HepG2 (cell line): ENCODE measurements around the gene VCPKMT. TPM values are rescaled to one million over a fixed set of nuclear protein-coding genes. Genes with fewer than 3 reads are reported as not detected.

Experiments used
- ARNT ChIP-seq: fragments of 450-650 bp; IDR thresholded peaks from 2 replicates; pipeline ENCODE4 v1.6.1; 2017
- ATF7-NPFF ChIP-seq: sonication (generic); formaldehyde crosslinking; IDR thresholded peaks from 2 replicates; pipeline ENCODE4 v1.8.1; 2023; ENCODE audit warnings: mild to moderate bottlenecking, low read depth, missing genetic modification reagents, moderate library complexity
- BCL6 ChIP-seq: IDR thresholded peaks from 2 replicates; pipeline ENCODE4 v1.6.1; 2016; ENCODE audit warnings: missing genetic modification reagents, missing compliant biosample characterization
- BRCA1 ChIP-seq: sonication (generic); formaldehyde crosslinking; IDR thresholded peaks from 2 replicates; pipeline ENCODE4 v1.4.0; 2020; ENCODE audit warnings: missing genetic modification reagents
- DNMT3B ChIP-seq: conservative IDR thresholded peaks from 2 replicates; pipeline ENCODE4 v1.6.1; 2016; ENCODE audit warnings: missing biosample characterization, control low read depth
- FOXK1 ChIP-seq: sonication (generic); formaldehyde crosslinking; IDR thresholded peaks from 2 replicates; pipeline ENCODE4 v1.4.0; 2020; ENCODE audit warnings: low read depth, missing genetic modification reagents, borderline replicate concordance
- POLR2G ChIP-seq: fragments of 200-400 bp; formaldehyde crosslinking; IDR thresholded peaks from 2 replicates; pipeline ENCODE4 v1.6.1; 2018; ENCODE audit warnings: mild to moderate bottlenecking, low read depth, low read length, moderate library complexity
- SIX4 ChIP-seq: sonication (generic); formaldehyde crosslinking; IDR thresholded peaks from 2 replicates; pipeline ENCODE4 v1.4.0; 2020; ENCODE audit warnings: missing genetic modification reagents
- SYNCRIP ChIP-seq: fragments of 200-400 bp; formaldehyde crosslinking; IDR thresholded peaks from 2 replicates; pipeline ENCODE4 v1.6.1; 2018; ENCODE audit warnings: mild to moderate bottlenecking, low read depth, low read length; ENCODE audit not compliant: insufficient read depth
- ZNF44 ChIP-seq: sonication (generic); formaldehyde crosslinking; IDR thresholded peaks from 2 replicates; pipeline ENCODE4 v1.5.1; 2020; ENCODE audit warnings: mild to moderate bottlenecking, missing genetic modification reagents
- polyA plus RNA-seq, 8 experiments: library from polyadenylated mRNA; depleted of rRNA in 3 of 8; stranded (reverse) in 7 of 8; unstranded in 1 of 8; fragments of >200 nt; fragmentation: Illumina TruSeq in 4 of 8; extraction: Trizol in 4 of 8; gene quantifications; 2 replicates each; pipeline versions ENCODE4 v1.2.1 to v1.2.3, GENCODE V29; 2011 to 2016; ENCODE audit warnings: low read depth in 4 of 8, missing spikeins in 1 of 8, mixed read lengths in 1 of 8; ENCODE audit not compliant: insufficient read depth in 1 of 8
- total RNA-seq, 5 experiments: library from RNA; depleted of rRNA; stranded (reverse); fragments of >200 nt; fragmentation: Illumina TruSeq; extraction: Trizol; gene quantifications; 2 replicates each; pipeline ENCODE4 v1.2.3, GENCODE V29; 2016; ENCODE audit warnings: low read depth in 1 of 5
- TF ChIP-seq, protein P1 (sequence below): sonication (generic); formaldehyde crosslinking; IDR thresholded peaks from 2 replicates; pipeline ENCODE4 v1.4.0; 2020; ENCODE audit warnings: missing genetic modification reagents
- TF ChIP-seq, protein P2 (sequence below): sonication (generic); formaldehyde crosslinking; IDR thresholded peaks from 2 replicates; pipeline ENCODE4 v1.5.1; 2020; ENCODE audit warnings: mild to moderate bottlenecking, missing genetic modification reagents
- TF ChIP-seq, protein P3 (sequence below): sonication (generic); formaldehyde crosslinking; IDR thresholded peaks from 2 replicates; pipeline ENCODE4 v1.5.1; 2020; ENCODE audit warnings: missing genetic modification reagents, mild to moderate bottlenecking, borderline replicate concordance
- TF ChIP-seq, protein P4 (sequence below): sonication (generic); formaldehyde crosslinking; IDR thresholded peaks from 2 replicates; pipeline ENCODE4 v1.4.0; 2020; ENCODE audit warnings: missing genetic modification reagents, borderline replicate concordance
- TF ChIP-seq, protein P5 (sequence below): sonication (generic); formaldehyde crosslinking; IDR thresholded peaks from 2 replicates; pipeline ENCODE4 v1.5.0; 2020; ENCODE audit warnings: mild to moderate bottlenecking, missing genetic modification reagents, borderline replicate concordance

Gene VCPKMT
- total and polyA plus RNA-seq, 2 of the 13 experiments (the other 11 are each of a cell fraction or from before 2014, with no cell fraction given): 3.9 to 5.4 TPM

DNA sequence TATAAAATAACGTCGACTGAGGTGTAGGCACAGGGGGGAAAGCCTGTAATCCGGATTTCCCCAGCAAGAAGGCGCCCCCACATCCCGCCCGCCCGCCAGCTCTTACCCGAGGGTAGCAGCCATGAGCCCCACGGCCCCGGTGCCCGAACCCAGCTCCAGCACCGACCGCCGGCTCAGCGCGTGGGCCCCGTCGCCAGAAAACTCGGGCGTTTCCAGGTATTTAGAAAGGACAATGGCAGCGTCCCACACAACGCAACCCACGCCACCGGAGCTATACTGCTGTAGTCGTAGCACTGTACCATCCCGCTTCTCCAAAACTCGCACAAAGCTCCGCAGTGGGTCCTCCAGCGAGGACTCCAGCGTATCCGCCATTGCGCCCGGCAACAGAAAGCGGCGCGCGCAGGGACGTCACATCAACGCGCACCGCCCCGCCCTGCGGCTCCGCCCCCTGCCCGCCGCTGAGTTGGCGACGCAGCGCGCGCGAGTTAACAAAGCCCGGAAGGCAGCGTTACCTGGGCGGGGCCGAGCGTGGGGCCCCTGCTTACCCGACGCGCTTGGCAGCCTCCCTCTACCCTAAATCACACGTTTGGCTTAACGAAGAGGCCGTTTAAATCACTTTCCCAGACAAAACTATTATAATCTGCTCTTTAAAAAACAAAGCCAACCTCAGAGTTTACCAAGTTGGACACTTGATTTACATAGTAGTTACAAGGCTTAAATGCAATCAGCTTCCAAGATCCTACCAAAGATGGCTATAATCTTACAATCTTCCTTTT is at the start of gene VCPKMT (continued):
- TF ChIP-seq, protein P1, sequence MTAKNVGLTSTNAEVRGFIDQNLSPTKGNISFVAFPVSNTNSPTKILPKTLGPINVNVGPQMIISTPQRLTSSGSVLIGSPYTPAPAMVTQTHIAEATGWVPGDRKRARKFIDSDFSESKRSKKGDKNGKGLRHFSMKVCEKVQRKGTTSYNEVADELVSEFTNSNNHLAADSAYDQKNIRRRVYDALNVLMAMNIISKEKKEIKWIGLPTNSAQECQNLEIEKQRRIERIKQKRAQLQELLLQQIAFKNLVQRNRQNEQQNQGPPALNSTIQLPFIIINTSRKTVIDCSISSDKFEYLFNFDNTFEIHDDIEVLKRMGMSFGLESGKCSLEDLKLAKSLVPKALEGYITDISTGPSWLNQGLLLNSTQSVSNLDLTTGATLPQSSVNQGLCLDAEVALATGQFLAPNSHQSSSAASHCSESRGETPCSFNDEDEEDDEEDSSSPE (CRISPR knock-in tag): peak; percentile 95
- TF ChIP-seq ZNF44 (CRISPR knock-in tag) (no peak; the same call in 1 of the 2 replicates), ATF7-NPFF (no peak; the same call in 1 of the 2 replicates), FOXK1 (peak; percentile 90), SYNCRIP (no peak), ARNT (no peak), POLR2G (peak; percentile 96), BRCA1 (CRISPR knock-in tag) (no peak; the same call in 1 of the 2 replicates), SIX4 (CRISPR knock-in tag) (0 out of 2 replicates have a peak, but pooled peaks have one; percentile 41), DNMT3B (no peak), BCL6 (CRISPR knock-in tag) (peak; percentile 58; the same call in 1 of the 2 replicates)
- TF ChIP-seq, protein P2, sequence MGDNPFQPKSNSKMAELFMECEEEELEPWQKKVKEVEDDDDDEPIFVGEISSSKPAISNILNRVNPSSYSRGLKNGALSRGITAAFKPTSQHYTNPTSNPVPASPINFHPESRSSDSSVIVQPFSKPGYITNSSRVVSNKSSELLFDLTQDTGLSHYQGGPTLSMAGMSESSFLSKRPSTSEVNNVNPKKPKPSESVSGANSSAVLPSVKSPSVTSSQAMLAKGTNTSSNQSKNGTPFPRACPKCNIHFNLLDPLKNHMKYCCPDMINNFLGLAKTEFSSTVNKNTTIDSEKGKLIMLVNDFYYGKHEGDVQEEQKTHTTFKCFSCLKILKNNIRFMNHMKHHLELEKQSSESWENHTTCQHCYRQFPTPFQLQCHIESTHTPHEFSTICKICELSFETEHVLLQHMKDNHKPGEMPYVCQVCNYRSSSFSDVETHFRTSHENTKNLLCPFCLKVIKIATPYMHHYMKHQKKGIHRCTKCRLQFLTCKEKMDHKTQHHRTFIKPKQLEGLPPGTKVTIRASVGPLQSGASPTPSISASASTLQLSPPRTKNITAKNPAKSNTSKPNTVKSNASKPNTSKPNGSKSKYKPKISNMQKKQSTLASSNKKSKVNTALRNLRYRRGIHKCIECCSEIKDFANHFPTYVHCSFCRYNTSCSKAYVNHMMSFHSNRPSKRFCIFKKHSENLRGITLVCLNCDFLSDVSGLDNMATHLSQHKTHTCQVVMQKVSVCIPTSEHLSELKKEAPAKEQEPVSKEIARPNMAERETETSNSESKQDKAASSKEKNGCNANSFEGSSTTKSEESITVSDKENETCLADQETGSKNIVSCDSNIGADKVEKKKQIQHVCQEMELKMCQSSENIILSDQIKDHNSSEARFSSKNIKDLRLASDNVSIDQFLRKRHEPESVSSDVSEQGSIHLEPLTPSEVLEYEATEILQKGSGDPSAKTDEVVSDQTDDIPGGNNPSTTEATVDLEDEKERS (CRISPR knock-in tag): no peak
- TF ChIP-seq, protein P3, sequence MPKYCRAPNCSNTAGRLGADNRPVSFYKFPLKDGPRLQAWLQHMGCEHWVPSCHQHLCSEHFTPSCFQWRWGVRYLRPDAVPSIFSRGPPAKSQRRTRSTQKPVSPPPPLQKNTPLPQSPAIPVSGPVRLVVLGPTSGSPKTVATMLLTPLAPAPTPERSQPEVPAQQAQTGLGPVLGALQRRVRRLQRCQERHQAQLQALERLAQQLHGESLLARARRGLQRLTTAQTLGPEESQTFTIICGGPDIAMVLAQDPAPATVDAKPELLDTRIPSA (CRISPR knock-in tag): no peak
- TF ChIP-seq, protein P4, sequence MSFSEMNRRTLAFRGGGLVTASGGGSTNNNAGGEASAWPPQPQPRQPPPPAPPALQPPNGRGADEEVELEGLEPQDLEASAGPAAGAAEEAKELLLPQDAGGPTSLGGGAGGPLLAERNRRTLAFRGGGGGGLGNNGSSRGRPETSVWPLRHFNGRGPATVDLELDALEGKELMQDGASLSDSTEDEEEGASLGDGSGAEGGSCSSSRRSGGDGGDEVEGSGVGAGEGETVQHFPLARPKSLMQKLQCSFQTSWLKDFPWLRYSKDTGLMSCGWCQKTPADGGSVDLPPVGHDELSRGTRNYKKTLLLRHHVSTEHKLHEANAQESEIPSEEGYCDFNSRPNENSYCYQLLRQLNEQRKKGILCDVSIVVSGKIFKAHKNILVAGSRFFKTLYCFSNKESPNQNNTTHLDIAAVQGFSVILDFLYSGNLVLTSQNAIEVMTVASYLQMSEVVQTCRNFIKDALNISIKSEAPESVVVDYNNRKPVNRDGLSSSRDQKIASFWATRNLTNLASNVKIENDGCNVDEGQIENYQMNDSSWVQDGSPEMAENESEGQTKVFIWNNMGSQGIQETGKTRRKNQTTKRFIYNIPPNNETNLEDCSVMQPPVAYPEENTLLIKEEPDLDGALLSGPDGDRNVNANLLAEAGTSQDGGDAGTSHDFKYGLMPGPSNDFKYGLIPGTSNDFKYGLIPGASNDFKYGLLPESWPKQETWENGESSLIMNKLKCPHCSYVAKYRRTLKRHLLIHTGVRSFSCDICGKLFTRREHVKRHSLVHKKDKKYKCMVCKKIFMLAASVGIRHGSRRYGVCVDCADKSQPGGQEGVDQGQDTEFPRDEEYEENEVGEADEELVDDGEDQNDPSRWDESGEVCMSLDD (CRISPR knock-in tag): peak; percentile 42; the same call in 1 of the 2 replicates
- TF ChIP-seq, protein P5, sequence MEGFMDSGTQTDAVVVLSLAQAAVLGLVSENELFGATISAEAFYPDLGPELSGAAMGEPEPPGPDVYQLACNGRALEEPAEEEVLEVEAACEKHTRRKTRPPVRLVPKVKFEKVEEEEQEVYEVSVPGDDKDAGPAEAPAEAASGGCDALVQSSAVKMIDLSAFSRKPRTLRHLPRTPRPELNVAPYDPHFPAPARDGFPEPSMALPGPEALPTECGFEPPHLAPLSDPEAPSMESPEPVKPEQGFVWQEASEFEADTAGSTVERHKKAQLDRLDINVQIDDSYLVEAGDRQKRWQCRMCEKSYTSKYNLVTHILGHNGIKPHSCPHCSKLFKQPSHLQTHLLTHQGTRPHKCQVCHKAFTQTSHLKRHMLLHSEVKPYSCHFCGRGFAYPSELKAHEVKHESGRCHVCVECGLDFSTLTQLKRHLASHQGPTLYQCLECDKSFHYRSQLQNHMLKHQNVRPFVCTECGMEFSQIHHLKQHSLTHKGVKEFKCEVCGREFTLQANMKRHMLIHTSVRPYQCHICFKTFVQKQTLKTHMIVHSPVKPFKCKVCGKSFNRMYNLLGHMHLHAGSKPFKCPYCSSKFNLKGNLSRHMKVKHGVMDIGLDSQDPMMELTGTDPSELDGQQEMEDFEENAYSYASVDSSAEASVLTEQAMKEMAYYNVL: no peak
